OCI-LY7 (cell line): ENCODE results near the gene NACA2. TPM values are rescaled to one million over a fixed set of nuclear protein-coding genes. Genes with fewer than 3 reads are reported as not detected.

Source experiments
- BruUV-seq: library from RNA; stranded (reverse); fragments of 400-500 nt; replicated peaks from 2 replicates; lab custom pipeline; 2021; lab: Mats Ljungman, UMichigan
- CTCF ChIA-PET: fragments of 300-600 bp; sonication (Branson Sonifier 250); formaldehyde crosslinking; loops from one replicate; lab custom pipeline; 2022; ENCODE audit warnings: antibody characterized with exemption; ENCODE audit not compliant: unreplicated experiment; lab: Charles Lee
- POLR2A ChIA-PET: fragments of 300-600 bp; sonication (Branson Sonifier 250); formaldehyde crosslinking; loops from one replicate; lab custom pipeline; 2022; ENCODE audit warnings: antibody characterized with exemption; lab: Charles Lee
- DNase-seq: peaks from one replicate; pipeline ENCODE4 v3.0.0-alpha.2; 2015; ENCODE audit warnings: low spot score
- H2AFZ ChIP-seq: fragments of 200-600 bp; sonication (generic), shearing (Covaris generic); 2 replicates; pipeline ENCODE4 v1.6.1; 2014; ENCODE audit warnings: mild to moderate bottlenecking, antibody characterized with exemption, low read length, moderate library complexity
- H3K27ac ChIP-seq: fragments of 200-600 bp; sonication (generic); 2 replicates; pipeline ENCODE4 v1.5.1; 2014; ENCODE audit warnings: mixed run types, low read depth, mild to moderate bottlenecking, moderate library complexity, low read length, inconsistent platforms; ENCODE audit not compliant: poor library complexity, severe bottlenecking
- H3K36me3 ChIP-seq: fragments of 200-600 bp; sonication (generic); 2 replicates; pipeline ENCODE4 v1.6.1; 2014; ENCODE audit warnings: mild to moderate bottlenecking, antibody characterized with exemption, low read length, moderate library complexity, mixed read lengths; ENCODE audit not compliant: insufficient read depth
- H3K4me1 ChIP-seq: fragments of 200-600 bp; sonication (generic); 2 replicates; pipeline ENCODE4 v1.5.1; 2014; ENCODE audit warnings: mild to moderate bottlenecking, low read length; ENCODE audit not compliant: insufficient read depth, poor library complexity, severe bottlenecking
- H3K4me2 ChIP-seq: fragments of 200-600 bp; sonication (generic); 2 replicates; pipeline ENCODE4 v1.6.1; 2014; ENCODE audit warnings: mild to moderate bottlenecking, low read length
- H3K4me3 ChIP-seq: fragments of 200-600 bp; sonication (generic); 2 replicates; pipeline ENCODE4 v1.5.1; 2014; ENCODE audit warnings: mild to moderate bottlenecking, low read depth, low read length; ENCODE audit not compliant: poor library complexity, severe bottlenecking
- H3K79me2 ChIP-seq: fragments of 200-600 bp; sonication (generic); 2 replicates; pipeline ENCODE4 v1.6.1; 2016; ENCODE audit warnings: low read depth, mild to moderate bottlenecking, low read length, moderate library complexity, mixed read lengths; ENCODE audit not compliant: insufficient read depth
- H3K9me2 ChIP-seq: fragments of 200-600 bp; sonication (generic); 2 replicates; pipeline ENCODE4 v1.6.1; 2016; ENCODE audit warnings: mild to moderate bottlenecking, low read length, mixed read lengths; ENCODE audit not compliant: insufficient read depth
- H3K9me3 ChIP-seq: fragments of 200-600 bp; sonication (generic); 2 replicates; pipeline ENCODE4 v1.6.1; 2014; ENCODE audit warnings: mild to moderate bottlenecking, mixed run types, low read length, mixed read lengths
- H4K20me1 ChIP-seq: fragments of 200-600 bp; sonication (generic); 2 replicates; pipeline ENCODE4 v1.6.1; 2014; ENCODE audit warnings: mild to moderate bottlenecking, antibody characterized with exemption, low read length, moderate library complexity, mixed read lengths; ENCODE audit not compliant: insufficient read depth
- EZH2phosphoT487 ChIP-seq: fragments of 200-600 bp; sonication (generic); IDR thresholded peaks from 2 replicates; pipeline ENCODE4 v1.6.1; 2018; ENCODE audit warnings: low read depth, borderline replicate concordance, mild to moderate bottlenecking, mixed run types, antibody characterized with exemption, low read length, moderate library complexity, mixed read lengths
- intact Hi-C: fragments of 100-400 bp; cut with micrococcal nuclease; formaldehyde crosslinking; loops from one replicate; pipeline ENCODE4 v1.10.0; 2022; ENCODE audit not compliant: unreplicated experiment
- total RNA-seq, 2 experiments: library from RNA; depleted of rRNA in 1 of 2; stranded (reverse); fragments of >200 nt in 1 of 2; shearing (Covaris generic) in 1 of 2; gene quantifications; 2 replicates each; pipeline ENCODE4 v1.2.3, GENCODE V29; 2014 to 2022
- TF ChIP-seq, protein P1 (sequence below): fragments of 200-600 bp; sonication (generic); conservative IDR thresholded peaks from 2 replicates; pipeline ENCODE4 v1.5.1; 2014; ENCODE audit warnings: mild to moderate bottlenecking, antibody characterized with exemption, low read length, moderate library complexity, mixed read lengths

The NACA2 gene
- total RNA-seq, 2 experiments from 2014 or later: not detected

GRCh38 chr17:61599608-61600007, 8.6 kb upstream of the NACA2 start:
- no peaks in the 10 kb centered on the region for H3K79me2 ChIP-seq
- H3K9me2 ChIP-seq: no peaks in the 10 kb centered on the region
- TF ChIP-seq, protein P1, sequence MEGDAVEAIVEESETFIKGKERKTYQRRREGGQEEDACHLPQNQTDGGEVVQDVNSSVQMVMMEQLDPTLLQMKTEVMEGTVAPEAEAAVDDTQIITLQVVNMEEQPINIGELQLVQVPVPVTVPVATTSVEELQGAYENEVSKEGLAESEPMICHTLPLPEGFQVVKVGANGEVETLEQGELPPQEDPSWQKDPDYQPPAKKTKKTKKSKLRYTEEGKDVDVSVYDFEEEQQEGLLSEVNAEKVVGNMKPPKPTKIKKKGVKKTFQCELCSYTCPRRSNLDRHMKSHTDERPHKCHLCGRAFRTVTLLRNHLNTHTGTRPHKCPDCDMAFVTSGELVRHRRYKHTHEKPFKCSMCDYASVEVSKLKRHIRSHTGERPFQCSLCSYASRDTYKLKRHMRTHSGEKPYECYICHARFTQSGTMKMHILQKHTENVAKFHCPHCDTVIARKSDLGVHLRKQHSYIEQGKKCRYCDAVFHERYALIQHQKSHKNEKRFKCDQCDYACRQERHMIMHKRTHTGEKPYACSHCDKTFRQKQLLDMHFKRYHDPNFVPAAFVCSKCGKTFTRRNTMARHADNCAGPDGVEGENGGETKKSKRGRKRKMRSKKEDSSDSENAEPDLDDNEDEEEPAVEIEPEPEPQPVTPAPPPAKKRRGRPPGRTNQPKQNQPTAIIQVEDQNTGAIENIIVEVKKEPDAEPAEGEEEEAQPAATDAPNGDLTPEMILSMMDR: no peak
- TF ChIP-seq EZH2phosphoT487: no peak
- no peak overlapping the region for H3K4me3 ChIP-seq
- intact Hi-C loops: no loop called here
- no peak for DNase-seq
- H4K20me1 ChIP-seq: no peaks in the 10 kb centered on the region
- H3K4me1 ChIP-seq: no peaks in the 10 kb centered on the region
- H3K36me3 ChIP-seq: no peaks in the 10 kb centered on the region
- no peak overlapping the region for H3K4me2 ChIP-seq
- no peaks in the 10 kb centered on the region for H3K9me3 ChIP-seq
- no TSS peak for BruUV-seq
- POLR2A ChIA-PET: interaction anchor here (1.3 kb wide), 1 partner anchor 12 kb away, joined by 3 read pairs; no protein-coding TSS in a partner anchor
- no peak overlapping the region for H2AFZ ChIP-seq
- CTCF ChIA-PET: no interaction called here
- H3K27ac ChIP-seq: no peak overlapping the region

DNA sequence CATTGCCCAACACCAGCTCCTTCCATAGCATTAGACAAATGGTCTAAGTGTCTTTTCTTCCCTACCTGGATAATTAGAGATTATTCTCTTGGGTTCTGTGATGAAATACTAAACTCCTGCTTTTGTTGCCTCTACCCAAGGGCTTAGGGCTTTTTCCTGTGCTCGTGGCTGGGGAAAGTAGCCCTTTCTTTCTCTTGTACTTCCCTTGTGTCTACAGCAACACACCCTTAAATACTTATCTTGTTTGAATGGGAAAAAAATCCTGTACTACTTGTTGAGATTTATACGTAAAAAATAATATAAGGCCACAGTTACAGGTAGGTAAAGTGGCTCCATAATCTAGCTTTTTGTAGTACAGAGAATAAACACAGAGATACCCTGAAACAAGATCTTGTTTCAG, 7.0 kb upstream of the NACA2 start:
- H3K36me3 ChIP-seq: no peaks in the 10 kb centered on the region
- no peaks in the 10 kb centered on the region for H4K20me1 ChIP-seq
- H3K79me2 ChIP-seq: no peaks in the 10 kb centered on the region
- BruUV-seq: no TSS peak
- H3K4me1 ChIP-seq: peaks cover 3% of the 10 kb centered on the region
- no peak overlapping the region for H2AFZ ChIP-seq
- H3K9me2 ChIP-seq: no peaks in the 10 kb centered on the region
- no peak overlapping the region for H3K27ac ChIP-seq
- intact Hi-C loops: no loop called here
- H3K9me3 ChIP-seq: no peaks in the 10 kb centered on the region
- no peak for DNase-seq
- POLR2A ChIA-PET: interaction anchor here (0.7 kb wide), 1 partner anchor 60 kb away, joined by 3 read pairs; no protein-coding TSS in a partner anchor
- TF ChIP-seq EZH2phosphoT487: no peak
- TF ChIP-seq, protein P1: no peak
- H3K4me3 ChIP-seq: no peak overlapping the region
- no peak overlapping the region for H3K4me2 ChIP-seq
- CTCF ChIA-PET: no interaction called here

DNA sequence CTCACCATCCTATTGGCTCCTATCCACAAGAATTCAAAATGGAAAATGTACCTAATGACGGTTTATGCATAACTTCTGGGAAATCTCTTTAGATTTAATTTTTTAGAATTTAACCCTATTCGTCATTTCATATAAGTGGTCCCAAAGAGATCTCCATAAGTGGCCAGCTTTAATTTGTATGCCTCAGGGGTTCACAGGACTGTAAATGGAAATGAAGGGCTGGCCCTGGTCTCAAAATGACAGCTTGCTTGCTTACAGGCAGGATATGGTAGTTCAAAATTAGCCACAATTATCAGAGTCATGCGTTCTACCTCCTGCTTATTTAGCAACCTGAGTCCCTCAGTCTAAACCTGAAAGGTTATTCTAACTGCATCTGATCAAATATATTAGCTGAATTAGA, 6.6 kb upstream of the NACA2 start:
- Histone ChIP-seq H3K4me3 (no peak overlapping the region), H3K79me2 (no peaks in the 10 kb centered on the region), H3K36me3 (no peaks in the 10 kb centered on the region), H3K4me1 (peaks cover 3% of the 10 kb centered on the region), H3K9me3 (no peaks in the 10 kb centered on the region), H4K20me1 (no peaks in the 10 kb centered on the region), H3K27ac (no peak overlapping the region), H3K9me2 (no peaks in the 10 kb centered on the region), H3K4me2 (no peak overlapping the region), H2AFZ (no peak overlapping the region)
- ChIA-PET CTCF (no interaction called here), POLR2A (interaction anchor here (0.7 kb wide), 1 partner anchor 60 kb away, joined by 3 read pairs; no protein-coding TSS in a partner anchor)
- BruUV-seq: no TSS peak
- no peak for TF ChIP-seq EZH2phosphoT487
- TF ChIP-seq, protein P1: no peak
- DNase-seq: no peak
- intact Hi-C loops: no loop called here
